GM12892 (cell line): ENCODE measurements around the gene PTPRN2.

Experiments
- POLR2A ChIP-seq: IDR thresholded peaks from 2 replicates; pipeline ENCODE4 v1.6.1; 2011; ENCODE audit warnings: low read depth, low read length, control low read depth
- POLR2AphosphoS5 ChIP-seq: IDR thresholded peaks from 2 replicates; pipeline ENCODE4 v1.6.1; 2011; ENCODE audit warnings: low read depth, low read length, control low read depth
- TAF1 ChIP-seq: IDR thresholded peaks from 2 replicates; pipeline ENCODE4 v1.6.1; 2011; ENCODE audit warnings: low read depth, mild to moderate bottlenecking, control low read depth, low read length, borderline replicate concordance

DNA sequence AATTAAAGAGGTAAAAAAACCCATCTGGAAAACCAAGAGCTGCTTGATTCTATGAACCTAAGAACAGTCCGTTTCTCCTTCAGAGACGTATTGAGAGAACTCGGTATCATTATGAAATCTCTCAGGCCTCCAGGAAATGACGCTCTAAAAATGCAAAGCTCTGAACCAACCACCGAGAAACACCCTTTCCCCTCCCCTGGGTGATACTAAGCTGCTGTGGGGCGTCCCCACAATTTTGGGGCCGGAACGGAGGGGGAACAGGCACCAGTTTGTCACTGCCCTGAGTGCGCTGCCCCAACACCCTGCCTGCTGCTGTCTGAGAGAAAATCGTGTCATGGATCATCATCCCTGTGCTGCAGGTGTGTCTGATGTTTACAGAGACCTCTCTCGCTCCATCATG is 741.4 kb downstream of the PTPRN2 start:
- TF ChIP-seq POLR2AphosphoS5: no peak
- TF ChIP-seq POLR2A: no peak
- no peak for TF ChIP-seq TAF1
